DND-41 (cell line): ENCODE measurements around the gene PPP1R3G.

ENCODE experiments used
- CTCF ChIP-seq: IDR thresholded peaks from 2 replicates; pipeline ENCODE4 v1.5.1; 2012; ENCODE audit warnings: borderline replicate concordance, low read length, moderate library complexity, mild to moderate bottlenecking; ENCODE audit not compliant: poor library complexity, severe bottlenecking; ENCODE audit errors: extremely low read depth
- EZH2 ChIP-seq: IDR thresholded peaks from 3 replicates; pipeline ENCODE4 v1.6.1; 2012; ENCODE audit warnings: borderline replicate concordance, low read depth, mild to moderate bottlenecking, moderate library complexity, low read length, inconsistent platforms; ENCODE audit not compliant: severe bottlenecking

- TF ChIP-seq EZH2 (no peak), CTCF (no peak)
Observed at GRCh38 chr6:5083813-5084359, 1.3 kb upstream of the PPP1R3G start.
